ENCODE results near the gene RNF115.

DNA sequence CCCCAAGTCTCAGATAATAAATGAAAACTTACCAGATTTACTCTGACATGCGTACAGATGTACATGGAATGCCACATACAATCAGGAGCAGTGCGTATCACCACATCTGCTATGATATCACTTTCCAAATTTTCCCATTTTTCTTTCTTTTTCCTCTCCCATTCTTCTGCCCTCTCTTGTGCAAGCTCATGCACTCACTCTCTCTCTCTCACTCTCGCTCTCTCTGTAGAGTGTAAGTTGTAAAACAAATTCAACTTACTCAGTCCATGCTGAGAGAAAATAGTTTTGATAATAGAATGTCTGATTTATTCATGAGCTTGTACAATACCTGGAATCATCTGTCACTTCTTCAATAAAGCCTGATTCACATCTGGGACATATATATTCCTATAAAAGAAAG, 35.3 kb downstream of the RNF115 start:
- no peak for TF ChIP-seq POLR2A (IDR thresholded peaks at IDR 0.05)
- TF ChIP-seq, protein P1, sequence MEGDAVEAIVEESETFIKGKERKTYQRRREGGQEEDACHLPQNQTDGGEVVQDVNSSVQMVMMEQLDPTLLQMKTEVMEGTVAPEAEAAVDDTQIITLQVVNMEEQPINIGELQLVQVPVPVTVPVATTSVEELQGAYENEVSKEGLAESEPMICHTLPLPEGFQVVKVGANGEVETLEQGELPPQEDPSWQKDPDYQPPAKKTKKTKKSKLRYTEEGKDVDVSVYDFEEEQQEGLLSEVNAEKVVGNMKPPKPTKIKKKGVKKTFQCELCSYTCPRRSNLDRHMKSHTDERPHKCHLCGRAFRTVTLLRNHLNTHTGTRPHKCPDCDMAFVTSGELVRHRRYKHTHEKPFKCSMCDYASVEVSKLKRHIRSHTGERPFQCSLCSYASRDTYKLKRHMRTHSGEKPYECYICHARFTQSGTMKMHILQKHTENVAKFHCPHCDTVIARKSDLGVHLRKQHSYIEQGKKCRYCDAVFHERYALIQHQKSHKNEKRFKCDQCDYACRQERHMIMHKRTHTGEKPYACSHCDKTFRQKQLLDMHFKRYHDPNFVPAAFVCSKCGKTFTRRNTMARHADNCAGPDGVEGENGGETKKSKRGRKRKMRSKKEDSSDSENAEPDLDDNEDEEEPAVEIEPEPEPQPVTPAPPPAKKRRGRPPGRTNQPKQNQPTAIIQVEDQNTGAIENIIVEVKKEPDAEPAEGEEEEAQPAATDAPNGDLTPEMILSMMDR (IDR thresholded peaks at IDR 0.05), result no peak
